WTC11 (cell line): ENCODE results near the gene C17orf75. TPM values are rescaled to one million over a fixed set of nuclear protein-coding genes. Genes with fewer than 3 reads are reported as not detected.
A peak's percentile ranks its signal among the peaks of the same experiment; 100 is the strongest.

Experiments used
- ATAC-seq: fragments of 200-7000 bp; cut with Tn5 transposase; 2 replicates; pipeline ENCODE4 v1.10.0; 2021; ENCODE audit warnings: mild to moderate bottlenecking, moderate library complexity
- CTCF ChIA-PET: fragments of 300-600 bp; sonication (Branson Sonifier 250); formaldehyde crosslinking; loops from one replicate; lab custom pipeline; 2021; ENCODE audit warnings: antibody characterized with exemption; lab: Charles Lee
- POLR2A ChIA-PET: fragments of 350-600 bp; sonication (Branson Sonifier 250); formaldehyde crosslinking; loops from one replicate; lab custom pipeline; 2021; ENCODE audit warnings: antibody characterized with exemption; lab: Charles Lee
- DNase-seq: peaks from one replicate; pipeline ENCODE4 v3.0.0; 2021; ENCODE audit warnings: low spot score
- H3K27ac Mint-ChIP-seq: 2 replicates; pipeline ENCODE4 v1.8.0; 2021; ENCODE audit warnings: mixed read lengths
- H3K27me3 Mint-ChIP-seq: 2 replicates; pipeline ENCODE4 v1.8.0; 2021; ENCODE audit warnings: low read depth, mild to moderate bottlenecking, moderate library complexity, mixed read lengths
- H3K36me3 Mint-ChIP-seq: 2 replicates; pipeline ENCODE4 v1.8.0; 2021; ENCODE audit warnings: mixed read lengths
- H3K4me1 Mint-ChIP-seq: 2 replicates; pipeline ENCODE4 v1.8.0; 2022; ENCODE audit warnings: mixed read lengths
- H3K4me3 Mint-ChIP-seq: 2 replicates; pipeline ENCODE4 v1.8.0; 2021; ENCODE audit warnings: mild to moderate bottlenecking, moderate library complexity, mixed read lengths
- H3K9me3 Mint-ChIP-seq: 2 replicates; pipeline ENCODE4 v1.8.0; 2021; ENCODE audit warnings: mixed read lengths
- ATF6 ChIP-seq: sonication (generic); formaldehyde crosslinking; IDR thresholded peaks from 2 replicates; pipeline ENCODE4 v1.8.1; 2023; ENCODE audit warnings: mild to moderate bottlenecking, missing genetic modification reagents
- CBFB ChIP-seq: sonication (generic); formaldehyde crosslinking; IDR thresholded peaks from 2 replicates; pipeline ENCODE4 v1.8.1; 2022; ENCODE audit warnings: mild to moderate bottlenecking, low read depth, missing genetic modification reagents
- E2F1 ChIP-seq: sonication (generic); formaldehyde crosslinking; IDR thresholded peaks from 2 replicates; pipeline ENCODE4 v1.8.0; 2022; ENCODE audit warnings: mild to moderate bottlenecking, missing genetic modification reagents
- ERG ChIP-seq: fragments of 250-450 bp; sonication (Bioruptor Pico); IDR thresholded peaks from 2 replicates; pipeline ENCODE4 v1.8.0; 2021; ENCODE audit warnings: mild to moderate bottlenecking
- ETV6 ChIP-seq: sonication (generic); formaldehyde crosslinking; IDR thresholded peaks from 2 replicates; pipeline ENCODE4 v1.8.1; 2022; ENCODE audit warnings: mild to moderate bottlenecking, missing genetic modification reagents
- FOXP1 ChIP-seq: sonication (generic); formaldehyde crosslinking; IDR thresholded peaks from 2 replicates; pipeline ENCODE4 v1.8.0; 2022; ENCODE audit warnings: missing genetic modification reagents, mild to moderate bottlenecking, moderate library complexity, borderline replicate concordance
- FOXP4 ChIP-seq: sonication (generic); formaldehyde crosslinking; IDR thresholded peaks from 2 replicates; pipeline ENCODE4 v1.8.0; 2022; ENCODE audit warnings: mild to moderate bottlenecking, missing genetic modification reagents
- HMGA2 ChIP-seq: fragments of 250-450 bp; sonication (Bioruptor Pico); IDR thresholded peaks from 2 replicates; pipeline ENCODE4 v1.4.0; 2021; ENCODE audit warnings: mild to moderate bottlenecking, moderate library complexity
- JUN ChIP-seq: sonication (generic); formaldehyde crosslinking; IDR thresholded peaks from 2 replicates; pipeline ENCODE4 v1.8.0; 2023; ENCODE audit warnings: mild to moderate bottlenecking, missing genetic modification reagents
- MAX ChIP-seq: sonication (generic); formaldehyde crosslinking; IDR thresholded peaks from 2 replicates; pipeline ENCODE4 v1.8.0; 2022; ENCODE audit warnings: mild to moderate bottlenecking, missing genetic modification reagents
- NFE2L1 ChIP-seq: sonication (generic); formaldehyde crosslinking; IDR thresholded peaks from 2 replicates; pipeline ENCODE4 v1.8.1; 2023; ENCODE audit warnings: missing genetic modification reagents
- NR1H2 ChIP-seq: sonication (generic); formaldehyde crosslinking; IDR thresholded peaks from 2 replicates; pipeline ENCODE4 v1.9.0; 2021; ENCODE audit warnings: mild to moderate bottlenecking, moderate library complexity, missing genetic modification reagents
- NR2C2 ChIP-seq: sonication (generic); formaldehyde crosslinking; IDR thresholded peaks from 2 replicates; pipeline ENCODE4 v1.8.0; 2022; ENCODE audit warnings: mild to moderate bottlenecking, missing genetic modification reagents
- RELA ChIP-seq: sonication (generic); formaldehyde crosslinking; IDR thresholded peaks from 2 replicates; pipeline ENCODE4 v1.8.1; 2022; ENCODE audit warnings: missing genetic modification reagents, mild to moderate bottlenecking, borderline replicate concordance
- TCF7 ChIP-seq: sonication (generic); formaldehyde crosslinking; IDR thresholded peaks from 2 replicates; pipeline ENCODE4 v1.8.0; 2022; ENCODE audit warnings: mild to moderate bottlenecking, low read depth, missing genetic modification reagents, moderate library complexity
- TEAD1 ChIP-seq: sonication (generic); formaldehyde crosslinking; IDR thresholded peaks from 2 replicates; pipeline ENCODE4 v1.8.0; 2022; ENCODE audit warnings: mild to moderate bottlenecking, missing genetic modification reagents
- ZNF671 ChIP-seq: fragments of 250-450 bp; sonication (Bioruptor Pico); IDR thresholded peaks from 2 replicates; pipeline ENCODE4 v1.8.0; 2021; ENCODE audit warnings: mild to moderate bottlenecking
- total RNA-seq: library from RNA; stranded (reverse); gene quantifications from 3 replicates; pipeline ENCODE4 v1.2.3, GENCODE V29; 2021

C17orf75 gene
- total RNA-seq, 1 experiment from 2014 or later, result 35.5 TPM

- no peak for TF ChIP-seq MAX (CRISPR knock-in tag)
Observed at GRCh38 chr17:32299580-32300164, 42.3 kb downstream of the C17orf75 start (continued).

GRCh38 chr17:32298721-32299579 is 43.0 kb downstream of the C17orf75 start:
- Mint-ChIP-seq H3K4me1 (peaks cover 27% of the 10 kb centered on the region), H3K9me3 (no peaks in the 10 kb centered on the region), H3K4me3 (no peak overlapping the region), H3K36me3 (no peaks in the 10 kb centered on the region), H3K27ac (peak overlapping the region; percentile 18; the same call in 1 of the 2 replicates), H3K27me3 (no peaks in the 10 kb centered on the region)
- no peak for TF ChIP-seq JUN (CRISPR knock-in tag)
- no peak for TF ChIP-seq ZNF671
- no peak for TF ChIP-seq NR2C2 (CRISPR knock-in tag)
- TF ChIP-seq TEAD1 (CRISPR knock-in tag), result no peak
- no peak for TF ChIP-seq RELA (CRISPR knock-in tag)
- CTCF ChIA-PET, result interaction anchor here (1.0 to 1.4 kb wide), 3 partner anchors 11 to 19 kb away, joined by 4 to 5 read pairs (median 5); no protein-coding TSS in a partner anchor
- DNase-seq (no peak), ATAC-seq (no peak)
- POLR2A ChIA-PET, result interaction anchor here (0.6 kb wide), 1 partner anchor 197 kb away, joined by 3 read pairs; no protein-coding TSS in a partner anchor

GRCh38 chr17:32298298-32298697 is 43.7 kb downstream of the C17orf75 start:
- POLR2A ChIA-PET, result no interaction called here
- TF ChIP-seq NR1H2, result no peak
- no peak for TF ChIP-seq CBFB
- no peak for TF ChIP-seq HMGA2 (CRISPR knock-in tag)
- no peak for TF ChIP-seq FOXP1 (CRISPR knock-in tag)
- TF ChIP-seq NFE2L1, result no peak
- no peak for TF ChIP-seq RELA (CRISPR knock-in tag)
- no peak for TF ChIP-seq E2F1 (CRISPR knock-in tag)
- TF ChIP-seq TCF7 (CRISPR knock-in tag), result no peak
- no peak for TF ChIP-seq ERG
- no peak for TF ChIP-seq ETV6 (CRISPR knock-in tag)
- no peak for TF ChIP-seq ATF6 (CRISPR knock-in tag)
- no peak for TF ChIP-seq FOXP4 (CRISPR knock-in tag)
- no peaks in the 10 kb centered on the region for H3K9me3 Mint-ChIP-seq

More at GRCh38 chr17:32298298-32298697, 43.7 kb downstream of the C17orf75 start:
- DNase-seq, result no peak
- H3K27me3 Mint-ChIP-seq, result no peaks in the 10 kb centered on the region
- CTCF ChIA-PET, result interaction anchor here (1.0 to 1.5 kb wide), 4 partner anchors 11 to 40 kb away, joined by 4 to 5 read pairs (median 4); no protein-coding TSS in a partner anchor
- H3K4me1 Mint-ChIP-seq, result peaks cover 21% of the 10 kb centered on the region
- H3K27ac Mint-ChIP-seq, result peak overlapping the region; percentile 74; the same call in 1 of the 2 replicates
- no peak overlapping the region for H3K4me3 Mint-ChIP-seq
- ATAC-seq, result peak; percentile 19; the same call in 1 of the 2 replicates
- no peaks in the 10 kb centered on the region for H3K36me3 Mint-ChIP-seq
